Motor neuron (in vitro differentiated cells): ENCODE data around the gene HSBP1L1. TPM values are rescaled to one million over a fixed set of nuclear protein-coding genes. Genes with fewer than 3 reads are reported as not detected.
"Not testable (repeated sequence)": the region's sequence is repeated elsewhere in the genome, so short reads cannot be mapped to it uniquely, and the experiment has no call there.

Source experiments
- ATAC-seq, 8 experiments: fragments of 200-7000 bp; cut with Tn5 transposase; replicated peaks in 6 of 8; 2 replicates each; pipeline ENCODE4 v1.8.0; 2021; ENCODE audit warnings: mild to moderate bottlenecking in 8 of 8, moderate library complexity in 8 of 8
- H3K27ac ChIP-seq, 2 donors: fragments of 250-450 bp; sonication (Bioruptor Pico); 2 replicates each; pipeline ENCODE4 v1.9.0; 2021; ENCODE audit warnings: antibody characterized with exemption in 2 of 2, mild to moderate bottlenecking in 2 of 2, moderate library complexity in 1 of 2
- H3K4me1 ChIP-seq, 2 donors: fragments of 250-450 bp; sonication (Bioruptor Pico); replicated peaks in 1 of 2; 2 replicates each; pipeline ENCODE4 v1.6.1; 2021; ENCODE audit warnings: antibody characterized with exemption in 2 of 2, mild to moderate bottlenecking in 2 of 2, moderate library complexity in 1 of 2
- H3K4me3 ChIP-seq, 5 donors: fragments of 250-450 bp; sonication (Bioruptor Pico); 2 replicates each; pipeline ENCODE4 v1.9.0; 2021; ENCODE audit warnings: antibody characterized with exemption in 5 of 5, mild to moderate bottlenecking in 5 of 5, moderate library complexity in 4 of 5
- WGBS, 10 experiments: fragments of 450-650 bp; shearing (Covaris generic); methylation state at CpG; one replicate each; pipeline ENCODE4 v1.0.0; 2022; 5-methylcytosine and 5-hydroxymethylcytosine counted together
- in situ Hi-C, 9 experiments: fragments of 400-800 bp; cut with MboI; loops; one replicate each; pipeline ENCODE4 v1.15.0; 2021; ENCODE audit warnings: low sequenced_read_pairs in 9 of 9, low pct_unique_long_range_greater_than_20kb in 2 of 9; ENCODE audit not compliant: unreplicated experiment in 9 of 9
- total RNA-seq, 8 experiments: library from RNA; unstranded; fragments of 300-600 nt; gene quantifications; 2 replicates each; pipeline versions ENCODE4 v1.2.3 to v1.2.4, GENCODE V29; 2022

HSBP1L1 gene
- total RNA-seq, 8 experiments from 2014 or later = 4.3 to 29.7 (median 8.1) TPM

DNA sequence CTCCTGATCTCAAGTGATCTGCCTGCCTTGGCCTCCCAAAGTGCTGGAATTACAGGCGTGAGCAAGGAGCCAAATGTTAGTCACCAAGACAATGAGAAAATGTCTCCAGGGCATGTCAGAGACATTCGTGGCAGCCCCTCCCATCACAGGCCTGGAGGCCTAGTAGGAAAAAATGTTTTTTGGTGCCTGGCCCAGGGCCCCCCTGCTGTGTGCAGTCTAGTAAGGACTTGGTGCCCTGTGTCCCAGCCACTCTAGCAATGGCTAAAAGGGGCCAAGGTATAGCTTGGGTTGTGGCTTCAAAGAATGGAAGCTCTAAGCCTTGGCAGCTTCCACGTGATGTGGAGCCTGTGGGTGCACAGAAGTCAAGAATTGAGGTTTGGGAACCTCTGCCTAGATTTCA is 36.4 kb downstream of the HSBP1L1 start:
- Histone ChIP-seq H3K4me3 (no peak overlapping the region), H3K27ac (no peak overlapping the region), H3K4me1 (no peaks in the 10 kb centered on the region)
- in situ Hi-C loops = no loop called here
- no peak for ATAC-seq
- WGBS, 10 experiments = 40 to 80% (median 77%) methylated on average over 1 to 3 of the region's 3 CpGs; no CpG with 5 or more reads in 5 of the 10 experiments

DNA sequence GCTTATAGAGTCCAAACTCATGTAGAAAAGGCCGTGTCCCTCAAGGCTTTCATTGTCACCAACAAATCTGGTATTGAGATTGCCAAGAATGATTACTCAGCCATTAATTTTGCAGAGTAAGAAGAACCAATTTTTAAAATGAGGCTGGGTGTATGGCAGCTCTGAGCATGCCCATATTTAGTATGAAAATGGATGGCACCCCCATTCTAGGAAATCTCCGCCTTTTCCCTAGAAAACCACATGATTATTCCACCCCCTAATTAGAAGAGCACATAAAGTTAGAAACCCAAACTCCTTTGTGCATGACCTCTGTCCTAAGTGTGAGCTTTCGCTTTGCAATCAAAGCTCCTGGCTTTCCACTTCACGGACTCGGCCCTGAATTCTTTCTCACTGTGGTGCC is 38.0 kb downstream of the HSBP1L1 start:
- H3K4me3 ChIP-seq = no peak overlapping the region
- ATAC-seq = peak in 2 of 8 experiments; percentile 52 to 76
- in situ Hi-C loops = no loop called here
- 75 to 100% (median 90%) methylated on average over 1 to 5 of the region's 5 CpGs for WGBS, 10 experiments
- H3K27ac ChIP-seq = no peak overlapping the region
- H3K4me1 ChIP-seq = no peaks in the 10 kb centered on the region

DNA sequence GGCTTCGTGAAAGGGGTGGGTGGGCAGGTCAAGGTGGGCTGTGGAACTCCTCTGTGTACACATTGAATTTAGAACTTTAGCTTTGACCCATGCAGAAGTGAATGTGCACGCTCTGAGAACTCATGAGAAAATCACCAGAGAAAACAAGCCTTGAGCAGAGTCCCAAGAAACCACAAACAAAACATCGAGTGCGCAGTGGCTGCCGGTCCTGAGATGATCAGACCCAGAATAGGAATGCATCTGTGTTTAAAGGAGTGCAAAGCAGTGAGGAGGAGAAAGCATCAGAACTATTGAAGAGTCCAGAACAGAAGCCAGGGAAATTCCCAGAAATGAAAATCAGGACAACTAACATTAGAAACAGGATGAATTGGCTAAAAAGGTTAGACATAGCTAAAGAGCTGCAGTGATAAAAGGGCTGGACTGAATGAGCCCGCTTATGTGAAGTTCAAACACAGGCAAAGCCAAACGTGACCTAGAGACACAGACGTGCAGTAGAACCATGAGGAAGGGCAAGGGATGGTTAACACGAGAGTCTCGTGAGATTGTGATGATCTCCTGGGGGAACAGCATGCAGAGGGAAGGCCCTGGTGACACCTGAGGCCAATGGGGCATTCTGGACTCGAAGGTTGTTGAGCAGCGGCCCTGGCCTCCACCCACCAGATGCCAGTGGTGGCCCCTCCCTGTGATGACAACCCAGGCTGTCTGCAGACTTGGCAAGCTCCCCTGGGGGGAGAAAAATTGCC is 40.3 kb downstream of the HSBP1L1 start:
- no peaks in the 10 kb centered on the region for H3K4me1 ChIP-seq
- H3K27ac ChIP-seq = no peak overlapping the region
- WGBS, 10 experiments = 39 to 93% (median 90%) methylated on average over 1 to 9 of the region's 12 CpGs; no CpG with 5 or more reads in 1 of the 10 experiments
- in situ Hi-C loops = no loop called here
- peak in 2 of 8 experiments; percentile 43 to 61 for ATAC-seq
- H3K4me3 ChIP-seq = no peak overlapping the region

DNA sequence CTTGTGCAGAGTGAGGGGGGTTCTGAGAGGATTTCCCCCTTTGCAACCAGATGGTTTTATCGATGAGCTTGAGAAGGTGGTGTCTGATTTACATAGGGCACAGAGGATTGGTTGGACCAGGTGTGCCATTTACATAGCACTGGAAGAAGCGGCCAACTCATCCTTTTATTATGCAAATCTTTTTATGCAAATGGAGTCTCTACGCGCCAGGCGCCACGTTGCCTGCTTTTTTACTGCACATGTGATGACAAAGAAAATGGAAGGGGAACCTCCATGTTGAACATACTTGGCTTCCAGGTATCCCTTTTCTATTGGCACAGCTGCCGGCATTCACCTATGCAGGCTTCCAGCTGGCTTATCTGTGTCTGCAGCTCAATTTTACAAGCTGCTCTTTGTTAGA is 42.3 kb downstream of the HSBP1L1 start:
- no peak overlapping the region for H3K27ac ChIP-seq
- in situ Hi-C loops = no loop called here
- H3K4me3 ChIP-seq = no peak overlapping the region
- H3K4me1 ChIP-seq = no peaks in the 10 kb centered on the region
- WGBS, 10 experiments = 54 to 88% (median 70%) methylated on average over 1 to 6 of the region's 7 CpGs; no CpG with 5 or more reads in 2 of the 10 experiments
- ATAC-seq = peak in 4 of 8 experiments; percentile 50 to 65 (median 55)

DNA sequence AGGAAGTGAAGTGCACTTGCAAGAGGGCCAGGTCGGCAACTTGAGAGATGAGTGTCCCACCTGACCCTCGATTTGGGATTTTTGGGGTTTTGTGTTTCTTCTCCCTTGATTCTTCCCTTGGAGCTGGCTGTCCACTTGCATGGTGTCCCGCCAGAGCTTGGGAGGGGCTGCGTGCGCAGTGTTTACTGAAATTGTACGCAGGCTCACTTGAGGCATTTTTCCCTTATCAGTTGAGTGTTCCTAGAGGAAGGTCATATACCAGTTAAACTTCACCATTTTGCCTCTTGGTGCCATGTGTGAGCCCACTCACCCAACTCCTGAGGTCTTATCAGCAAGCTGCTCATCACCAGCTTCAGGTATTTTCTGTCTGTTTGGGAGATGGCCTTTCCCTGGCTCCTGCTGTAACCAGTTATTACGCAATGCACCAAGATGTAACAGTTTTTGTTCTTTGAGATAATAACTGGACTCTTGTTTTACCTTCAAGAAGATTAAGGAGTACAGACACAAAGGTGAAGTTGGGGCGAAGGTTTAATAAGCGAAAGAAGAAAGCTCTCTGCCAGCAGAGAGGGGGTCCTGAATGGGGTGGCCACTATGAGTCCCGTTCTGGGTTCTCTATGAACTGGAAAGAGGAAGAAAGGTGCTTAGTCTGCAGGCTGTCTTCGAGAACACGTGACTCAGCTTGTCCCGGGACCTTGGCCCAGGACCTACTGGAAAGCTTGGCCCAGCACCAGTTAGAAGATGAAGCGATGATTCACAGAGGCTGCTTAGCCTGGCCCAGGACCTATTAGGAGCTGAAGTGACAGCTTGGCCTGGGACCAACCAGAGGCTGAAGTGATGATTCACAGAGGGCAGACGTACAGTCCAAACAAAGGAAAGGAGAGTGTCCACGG is 45.5 kb downstream of the HSBP1L1 start:
- no peaks in the 10 kb centered on the region for H3K4me1 ChIP-seq
- H3K4me3 ChIP-seq = no peak overlapping the region
- in situ Hi-C loops = no loop called here
- 25 to 100% (median 79%) methylated on average over 1 to 13 of the region's 16 CpGs for WGBS, 10 experiments
- no peak overlapping the region for H3K27ac ChIP-seq
- ATAC-seq = peak in 3 of 8 experiments; percentile 49 to 100 (median 100)

DNA sequence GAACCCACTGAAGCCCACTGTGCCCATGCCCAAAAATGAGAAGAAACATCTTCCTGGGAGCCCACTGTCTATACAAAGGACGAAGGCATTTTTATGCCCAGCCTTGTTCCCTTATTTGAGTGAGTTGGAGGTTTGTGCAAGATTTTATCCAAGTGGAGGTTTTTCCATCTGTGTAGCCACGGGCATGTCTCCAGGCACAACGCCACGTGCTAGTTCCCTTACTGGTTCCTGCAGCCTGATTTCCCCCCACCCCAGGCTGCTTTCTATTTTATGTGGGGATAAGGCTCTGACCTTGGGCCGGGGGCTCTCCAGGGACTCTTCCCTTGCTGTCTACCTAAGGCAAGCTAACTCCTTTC is 46.1 kb downstream of the HSBP1L1 start:
- no peak overlapping the region for H3K4me3 ChIP-seq

DNA sequence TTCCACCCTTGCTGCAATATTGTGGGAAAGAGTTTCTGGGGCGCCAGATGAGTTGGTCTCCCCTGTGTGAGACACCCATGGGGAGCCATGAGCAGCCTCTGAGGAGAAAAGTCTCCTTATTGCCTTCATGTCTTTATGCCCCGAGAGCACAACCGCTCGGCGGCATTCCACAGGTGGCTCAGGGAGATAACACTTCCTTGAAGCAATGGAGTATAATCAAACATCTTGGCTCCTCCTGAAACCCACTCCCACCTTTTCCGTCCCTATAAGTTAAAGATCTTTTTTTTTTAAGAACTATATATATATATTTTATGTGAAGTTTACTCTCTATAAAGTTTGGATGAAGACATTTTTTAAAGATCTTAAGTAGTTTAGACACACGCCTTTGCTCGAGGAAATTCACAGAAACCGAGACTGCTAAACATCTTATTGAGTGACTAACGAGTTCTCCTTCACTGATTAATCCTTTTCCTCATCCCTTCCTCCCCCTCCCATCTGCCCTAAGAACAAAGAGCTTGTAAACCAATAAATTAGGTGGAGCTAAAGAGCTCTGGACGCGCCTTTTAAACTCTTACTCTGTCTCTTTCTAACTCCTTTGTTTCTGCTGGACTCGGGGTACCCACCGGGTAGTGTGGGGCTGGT is 47.2 kb downstream of the HSBP1L1 start:
- H3K4me3 ChIP-seq, in situ Hi-C loops, ATAC-seq, H3K4me1 ChIP-seq, H3K27ac ChIP-seq: not testable (repeated sequence)
- WGBS, 10 experiments = 78 to 98% (median 92%) methylated on average over 2 to 13 of the region's 14 CpGs; no CpG with 5 or more reads in 1 of the 10 experiments

More for the DNA sequence above, 46.1 kb downstream of the HSBP1L1 start:
- H3K4me1 ChIP-seq = no peaks in the 10 kb centered on the region
- in situ Hi-C loops = no loop called here
- 0 to 100% (median 86%) methylated on average over 1 to 4 of the region's 5 CpGs; no CpG with 5 or more reads in 5 of the 10 experiments for WGBS, 10 experiments
- no peak overlapping the region for H3K27ac ChIP-seq
- ATAC-seq = peak in 2 of 8 experiments; percentile 62 to 66

DNA sequence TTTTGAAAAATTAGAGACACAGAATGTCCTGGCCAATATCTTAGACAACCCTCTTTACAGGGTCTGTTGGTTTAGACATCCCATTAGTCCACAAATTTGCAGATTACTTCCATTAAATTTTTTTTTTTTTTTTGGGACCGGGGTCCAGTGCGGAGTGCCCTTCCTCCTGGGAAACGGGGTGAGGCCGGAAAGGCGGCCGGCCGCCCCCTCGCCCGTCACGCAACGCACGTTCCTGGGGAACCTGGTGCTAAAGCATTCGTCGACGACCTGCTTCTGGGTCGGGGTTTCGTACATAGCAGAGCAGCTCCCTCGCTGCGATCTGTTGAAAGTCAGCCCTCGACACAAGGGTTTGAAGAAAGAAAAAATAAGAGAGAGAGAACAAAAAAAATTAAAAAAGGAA is 48.3 kb downstream of the HSBP1L1 start:
- Histone ChIP-seq H3K4me3 (no peak overlapping the region), H3K27ac (no peak overlapping the region), H3K4me1 (no peaks in the 10 kb centered on the region)
- ATAC-seq = no peak
- WGBS, 10 experiments = 72 to 100% (median 95%) methylated on average over 4 to 20 of the region's 20 CpGs
- in situ Hi-C loops = no loop called here

Other genes starting within 250 kb of the HSBP1L1 start
- under 1 TPM in 6 of 8 experiments, not detected in 2; 0.16 to 0.76 (median 0.19) TPM for gene KCNG2, start 166.7 kb upstream of the HSBP1L1 start, total RNA-seq
- gene SLC66A2, start 13.0 kb upstream of the HSBP1L1 start, total RNA-seq = 10 to 100 TPM; 15.6 to 25.7 (median 18.9) TPM
- 100 to 1,000 TPM in 7 of 8 experiments, 10 to 100 TPM in 1; 96.6 to 174 (median 126) TPM for gene TXNL4A, start 23.9 kb downstream of the HSBP1L1 start, total RNA-seq
- 10 to 100 TPM; 17.6 to 41.3 (median 24.2) TPM for gene RBFA, start 69.8 kb downstream of the HSBP1L1 start, total RNA-seq
- gene ADNP2, start 144.6 kb downstream of the HSBP1L1 start, total RNA-seq = 10 to 100 TPM; 12.9 to 34.2 (median 23.5) TPM